HT1080 (cell line): ENCODE measurements around the gene PDE4B. TPM values are rescaled to one million over a fixed set of nuclear protein-coding genes. Genes with fewer than 3 reads are reported as not detected.

ENCODE experiments used
- DNase-seq: peaks from one replicate; pipeline ENCODE4 v3.0.0-alpha.2; 2015; ENCODE audit warnings: low read depth
- total RNA-seq: library from RNA; depleted of rRNA; stranded (reverse); fragments of >200 nt; shearing (Covaris generic); gene quantifications from 2 replicates; pipeline ENCODE4 v1.2.3, GENCODE V29; 2014

PDE4B gene
- total RNA-seq, 1 experiment from 2014 or later: 7.6 TPM

DNA sequence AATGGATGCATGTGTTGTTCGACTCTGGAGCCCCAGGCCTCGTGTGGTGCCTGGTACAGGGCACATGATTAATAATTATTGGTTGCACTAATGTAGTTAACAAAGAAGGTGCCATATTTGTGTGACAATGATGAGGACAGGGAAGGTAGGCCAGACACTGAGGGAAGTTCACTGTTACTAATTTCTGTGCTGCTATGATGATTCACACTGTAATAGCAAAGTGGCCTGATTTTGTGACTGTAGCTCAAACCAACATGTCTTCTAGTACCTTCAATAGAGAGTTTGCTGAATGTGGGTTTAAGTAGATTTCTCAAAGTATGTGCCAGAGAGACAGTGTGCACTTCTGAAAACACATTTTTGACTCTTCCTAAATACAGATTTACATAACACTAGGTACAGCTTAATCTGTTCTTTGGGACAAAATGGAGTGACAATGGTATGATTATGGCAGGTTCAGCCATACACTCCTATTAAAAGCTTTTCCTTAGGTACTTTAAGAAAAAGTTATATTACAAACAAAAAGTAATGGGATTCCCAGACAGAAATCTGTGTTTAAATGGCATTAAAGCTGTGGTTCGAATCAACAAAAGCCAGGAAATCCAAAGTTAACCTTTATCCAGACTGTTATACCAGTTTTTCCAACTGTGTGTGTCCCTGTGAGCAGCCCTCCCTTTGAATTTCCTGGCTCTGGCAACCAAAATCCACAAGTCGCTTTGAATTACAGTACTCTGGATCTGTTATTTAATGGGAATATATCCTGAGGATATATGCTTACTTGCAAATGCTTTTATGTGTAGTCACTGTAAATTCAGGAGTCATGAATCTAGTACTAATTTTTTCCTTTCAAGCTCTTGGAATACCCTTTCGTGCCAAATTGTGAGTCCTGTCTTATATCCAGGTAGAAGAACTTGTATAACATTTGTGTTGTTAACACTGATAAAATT lies 464.2 kb downstream of the PDE4B start:
- no peak for DNase-seq

DNA sequence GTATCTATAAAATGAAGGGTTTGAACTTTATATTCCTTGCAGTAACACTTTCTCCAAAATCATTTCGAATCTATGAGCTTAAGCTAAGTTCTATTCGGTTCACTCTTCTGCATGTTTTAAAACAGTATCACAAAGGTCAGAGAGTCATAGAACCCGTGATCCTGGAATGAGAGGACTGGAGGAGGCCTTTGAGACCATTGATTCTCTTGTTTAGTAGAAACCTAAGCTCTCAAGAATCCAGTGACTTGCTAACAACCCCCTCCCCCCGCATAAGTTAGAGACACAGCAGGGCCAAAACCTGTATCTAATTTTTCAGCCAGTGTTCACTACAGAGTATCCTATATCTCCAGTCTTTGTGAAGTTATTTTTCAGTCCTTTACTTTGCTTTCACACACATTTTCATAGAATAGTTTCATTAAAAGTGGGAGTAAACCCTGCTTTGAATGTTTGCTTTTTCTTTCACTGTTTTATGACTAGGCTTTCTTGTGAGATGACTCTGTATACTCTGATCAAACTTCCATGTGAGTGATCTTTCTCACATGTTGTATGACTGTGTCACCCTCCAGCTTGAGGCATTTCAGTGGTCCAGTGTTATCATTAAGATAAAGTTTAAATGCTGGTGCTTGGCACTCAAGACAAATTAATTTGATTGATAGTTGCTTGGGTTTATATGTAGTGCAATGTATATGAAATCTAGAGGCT lies 465.9 kb downstream of the PDE4B start:
- no peak for DNase-seq

DNA sequence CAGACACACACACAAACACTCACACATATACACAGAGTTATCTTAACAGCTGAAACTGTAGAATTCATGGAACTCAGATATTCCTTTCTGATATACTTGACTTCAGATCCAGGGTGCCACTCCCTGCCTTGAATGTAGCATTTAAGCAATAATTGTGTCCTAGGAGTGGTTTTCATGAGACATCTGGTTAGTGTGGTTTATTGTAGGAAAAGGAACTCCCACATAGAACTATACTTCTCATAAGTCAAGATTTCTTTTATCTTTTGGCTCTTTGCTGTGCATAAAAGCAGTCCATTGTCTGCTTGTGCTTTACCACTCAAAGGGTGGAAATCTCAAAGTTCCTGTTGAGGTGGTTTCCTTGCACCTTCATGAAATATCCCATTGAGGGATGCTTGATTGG lies 468.7 kb downstream of the PDE4B start:
- no peak for DNase-seq

DNA sequence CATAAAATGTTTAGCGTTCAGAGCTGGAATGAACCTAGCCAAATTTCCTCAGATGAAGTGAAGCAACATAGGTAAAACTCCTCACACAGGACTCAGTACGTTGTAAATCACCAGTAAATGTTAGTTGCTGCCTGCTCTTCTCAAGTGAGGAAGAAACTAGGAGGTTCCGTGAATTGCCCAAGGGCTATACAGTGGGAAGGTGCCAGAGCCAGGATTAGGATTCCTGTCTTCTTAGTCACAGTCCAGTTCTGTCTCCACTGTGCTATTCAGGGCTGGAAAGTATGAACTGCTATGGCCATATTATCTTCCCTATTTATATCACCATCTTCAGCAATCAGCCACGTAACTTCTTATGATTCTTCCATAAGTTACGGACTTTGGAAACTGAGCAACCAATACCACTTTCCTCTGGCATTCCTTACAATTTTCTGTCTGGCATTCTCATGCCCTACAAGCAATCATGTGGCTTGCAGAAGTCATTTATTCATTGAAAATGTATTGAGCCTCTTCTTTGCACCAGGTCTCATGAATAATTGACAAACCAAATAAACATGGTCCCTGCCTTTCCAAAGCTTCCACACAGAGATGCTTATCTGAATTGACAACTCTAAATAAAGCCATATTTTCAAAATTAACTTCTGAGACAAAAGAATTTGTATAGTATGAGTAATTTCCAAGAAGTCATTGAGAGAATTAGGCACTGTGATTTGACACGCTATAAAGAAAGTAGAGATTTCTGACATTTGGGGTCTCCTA lies 469.7 kb downstream of the PDE4B start:
- peak; percentile 85 for DNase-seq

DNA sequence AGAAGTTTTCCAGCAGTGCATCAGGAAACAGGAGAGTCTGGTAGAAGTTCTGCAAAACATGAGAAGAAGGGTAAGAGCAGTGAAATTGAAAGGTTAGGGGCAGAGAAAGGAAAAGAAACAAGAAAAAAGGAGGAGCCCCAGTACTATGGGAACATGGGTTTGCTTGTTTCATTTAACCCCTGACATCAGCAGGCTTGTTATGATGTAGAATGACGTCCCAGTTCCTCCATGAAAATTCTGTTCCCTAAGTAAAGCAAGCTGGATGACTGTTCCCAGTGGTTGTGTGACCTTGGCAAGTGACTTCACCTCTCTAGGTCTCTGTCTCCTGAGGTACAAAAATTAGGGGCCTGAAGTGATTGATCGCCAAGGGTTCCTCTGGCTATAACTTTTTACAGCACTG lies 472.6 kb downstream of the PDE4B start:
- DNase-seq: no peak

DNA sequence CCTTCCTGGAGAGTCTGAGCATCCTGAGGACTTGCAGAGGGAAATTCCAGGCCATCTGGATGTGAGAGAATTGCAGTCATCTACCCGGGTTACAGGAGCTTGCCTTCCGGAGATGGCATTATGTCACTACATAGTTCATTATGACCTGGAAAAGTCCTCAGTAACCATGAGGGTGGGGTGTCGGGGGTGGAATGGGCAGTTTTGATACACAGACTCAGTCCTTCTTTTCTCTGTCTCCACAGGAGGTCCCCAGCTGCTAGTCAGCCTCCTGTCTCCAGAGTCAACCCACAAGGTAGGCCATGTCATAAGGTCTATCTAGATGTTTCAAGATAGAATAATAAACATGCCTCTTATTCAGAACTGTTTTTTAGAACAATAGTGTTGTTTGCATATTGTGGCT lies 473.1 kb downstream of the PDE4B start:
- DNase-seq: peak; percentile 13

DNA sequence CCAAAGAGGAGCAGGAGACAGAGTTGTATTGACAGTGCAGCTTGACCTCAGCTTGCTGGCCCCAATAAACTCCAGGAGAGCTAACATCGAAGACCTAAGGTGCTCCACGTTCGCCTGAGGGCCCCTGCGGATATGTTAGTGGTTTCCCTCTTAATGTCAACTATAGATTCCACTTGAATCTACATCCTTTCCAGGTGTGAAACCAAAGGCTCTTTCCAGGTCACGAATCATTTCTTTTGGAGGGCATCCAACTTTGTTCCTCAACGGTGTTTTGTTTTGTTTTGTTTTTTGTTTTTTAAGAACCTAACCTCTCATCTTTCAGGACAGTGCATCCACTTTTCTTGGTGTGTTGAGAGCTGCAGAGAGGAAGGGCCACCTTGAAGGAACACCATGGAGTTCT lies 473.7 kb downstream of the PDE4B start:
- peak; percentile 47 for DNase-seq

DNA sequence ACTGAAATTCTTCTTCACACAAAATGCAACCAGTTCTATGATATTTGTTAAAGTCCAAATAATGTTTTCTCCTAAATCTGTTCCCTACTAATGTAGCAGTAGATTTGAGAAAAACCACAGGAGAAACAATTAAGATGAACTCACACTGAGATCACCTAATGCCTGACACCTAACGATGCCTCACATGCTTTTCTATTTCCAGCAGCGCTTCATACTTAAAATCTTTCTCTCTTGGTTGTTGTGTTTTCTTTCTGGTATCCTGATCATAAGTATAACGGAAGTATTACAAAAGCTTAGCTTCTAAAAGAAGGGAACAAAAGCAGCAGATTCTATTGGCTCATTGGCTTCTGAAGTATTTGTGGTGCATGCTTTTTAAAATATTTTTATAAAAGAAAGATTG lies 474.1 kb downstream of the PDE4B start:
- DNase-seq: peak; percentile 60

DNA sequence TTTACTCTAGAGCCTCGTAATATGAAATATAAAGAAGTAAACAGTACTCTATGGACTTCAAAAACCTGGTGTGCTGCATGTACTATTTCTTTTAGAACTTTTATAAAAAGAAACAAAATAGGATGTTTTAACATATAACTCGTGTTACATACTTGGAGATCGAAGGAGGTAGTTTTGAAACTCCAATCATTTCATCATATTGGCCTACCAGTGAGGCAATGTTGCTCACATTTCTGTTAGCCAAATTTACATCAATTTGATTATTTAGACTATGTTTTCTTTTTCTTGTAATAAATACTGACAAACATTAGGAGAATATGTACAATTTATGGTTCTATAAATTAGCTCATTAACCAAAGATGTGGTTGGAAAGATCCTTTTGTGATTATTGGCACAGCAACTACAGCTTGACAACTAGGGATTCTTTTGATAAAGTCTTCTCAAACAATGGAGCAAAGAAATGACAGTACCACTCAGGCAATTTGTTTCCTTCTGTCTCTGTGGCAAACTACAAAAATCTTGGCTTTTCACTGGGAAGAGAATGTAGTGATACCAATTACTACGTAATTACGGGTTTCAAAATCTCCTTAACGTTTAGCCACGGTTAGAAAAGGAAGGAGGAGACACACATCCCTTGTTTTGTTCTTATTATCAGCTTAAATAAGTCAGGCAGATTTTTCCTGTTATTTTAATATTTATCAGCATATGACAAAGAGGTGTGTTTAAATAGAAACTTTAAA lies 474.7 kb downstream of the PDE4B start:
- no peak for DNase-seq

DNA sequence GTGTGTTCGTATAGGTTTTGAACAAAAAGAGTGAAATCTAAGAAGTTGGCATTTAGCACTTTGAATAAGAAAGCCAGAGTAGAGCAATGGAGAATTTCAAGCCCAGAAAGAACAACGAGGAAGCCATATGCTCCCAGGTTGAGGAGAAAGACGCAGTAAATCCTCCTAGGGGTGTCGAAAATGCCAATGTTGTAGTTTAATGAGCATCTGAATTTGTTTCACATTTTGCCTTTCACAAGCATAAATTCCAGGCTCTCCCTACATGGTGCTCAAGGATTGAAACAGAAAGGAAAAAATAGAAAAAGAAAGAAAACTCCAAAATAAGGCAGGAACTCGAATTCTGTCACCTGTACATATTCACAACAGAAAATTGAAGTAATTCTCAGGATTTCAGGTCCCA lies 476.5 kb downstream of the PDE4B start:
- no peak for DNase-seq

DNA sequence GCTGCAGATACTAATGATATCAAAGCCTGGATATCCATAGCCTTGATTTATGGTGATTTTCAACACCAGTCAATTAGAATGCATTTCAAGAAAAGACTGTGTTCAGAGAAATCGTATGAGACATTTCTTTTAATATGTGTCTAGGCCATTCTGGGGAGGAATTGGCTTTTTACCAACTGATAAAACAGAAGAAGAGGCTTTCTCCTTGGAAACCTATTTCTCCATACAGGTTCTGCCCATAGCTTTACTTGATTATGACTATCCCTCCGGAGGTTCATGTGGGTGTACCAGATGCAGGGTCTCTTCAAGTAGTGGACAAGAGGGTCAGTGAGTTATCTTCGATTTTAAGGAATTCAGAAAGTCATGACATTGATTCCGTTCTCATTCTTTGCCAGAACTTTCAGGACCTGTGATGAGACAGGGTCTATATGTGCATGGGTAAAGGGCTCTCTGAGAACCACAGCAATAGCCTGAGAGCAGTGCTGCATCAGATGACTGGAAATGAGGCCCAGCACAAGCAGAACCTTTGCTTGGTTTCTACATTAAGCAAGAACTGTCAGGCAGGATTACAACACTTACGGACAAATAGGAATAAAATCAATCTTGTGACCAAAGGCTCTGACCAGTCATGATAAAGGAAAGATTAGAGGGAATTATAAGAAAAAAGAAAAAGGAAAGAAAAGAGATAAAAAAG lies 477.6 kb downstream of the PDE4B start:
- no peak for DNase-seq

DNA sequence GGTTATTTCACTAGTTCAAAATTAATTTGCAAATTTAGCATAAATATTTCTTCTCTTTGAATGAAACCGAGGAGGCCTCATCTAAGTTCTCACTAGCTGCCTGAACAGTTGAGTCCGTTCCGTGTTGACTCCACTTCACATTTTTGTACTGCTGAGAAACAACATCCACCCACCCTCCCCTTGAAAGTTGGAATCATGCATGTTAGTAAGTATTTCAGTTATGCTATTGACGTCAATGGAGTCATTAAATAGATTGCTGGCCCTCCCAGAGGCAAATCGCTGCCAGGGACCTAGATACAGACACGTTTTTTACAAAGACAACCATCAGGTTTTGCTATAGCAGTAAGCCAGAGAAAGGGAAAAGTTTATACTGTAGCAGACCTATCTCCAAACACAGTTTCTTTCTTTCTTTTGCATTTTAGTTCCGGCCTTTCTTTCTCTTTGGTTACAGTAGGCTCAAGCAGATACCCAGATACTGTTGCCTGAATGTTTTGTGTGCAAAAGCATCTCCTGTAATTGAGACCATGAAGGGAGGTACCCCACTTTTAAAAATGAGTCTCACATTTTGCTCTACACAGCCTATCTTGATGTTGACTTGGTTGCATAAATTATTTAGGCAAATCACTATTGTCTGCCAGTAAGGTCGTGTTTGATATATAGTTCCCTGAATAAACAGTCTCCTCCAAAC lies 478.7 kb downstream of the PDE4B start:
- DNase-seq: peak; percentile 98

DNA sequence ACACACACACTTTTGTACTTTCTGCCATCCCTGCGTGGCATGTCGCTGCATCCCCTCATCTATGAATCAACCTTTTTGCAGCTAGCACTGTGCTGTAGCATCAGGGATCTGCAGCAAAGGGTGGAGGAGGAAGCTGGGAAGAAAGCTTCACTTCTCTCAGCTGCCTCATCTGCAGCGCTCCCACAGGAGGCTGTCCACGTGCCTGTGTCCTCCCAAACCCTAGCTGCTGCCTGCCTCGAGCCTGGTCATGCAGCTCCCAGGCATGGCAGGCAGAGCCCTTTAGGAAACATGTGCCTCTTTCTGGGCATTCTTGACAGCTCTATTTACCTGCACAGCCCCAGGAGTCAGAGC lies 479.2 kb downstream of the PDE4B start:
- peak; percentile 58 for DNase-seq

DNA sequence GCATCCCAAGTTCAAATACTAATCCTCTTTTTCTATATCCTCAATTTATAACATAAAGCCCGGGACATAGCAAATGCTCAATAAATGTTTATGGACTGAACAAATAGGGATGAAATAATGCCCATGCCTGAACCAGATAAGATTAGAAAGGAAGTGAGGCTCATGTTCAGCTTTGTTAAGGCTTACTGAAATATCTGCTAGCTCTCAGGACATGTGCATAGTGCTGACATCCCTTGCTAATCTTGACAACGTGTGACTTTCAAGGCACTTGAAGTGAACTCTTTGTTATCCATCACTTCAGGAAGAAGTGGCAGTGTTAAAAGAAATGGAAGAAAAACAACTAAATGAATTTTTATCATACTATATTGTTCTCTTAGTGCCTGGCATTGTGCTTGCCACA lies 481.0 kb downstream of the PDE4B start:
- no peak for DNase-seq

DNA sequence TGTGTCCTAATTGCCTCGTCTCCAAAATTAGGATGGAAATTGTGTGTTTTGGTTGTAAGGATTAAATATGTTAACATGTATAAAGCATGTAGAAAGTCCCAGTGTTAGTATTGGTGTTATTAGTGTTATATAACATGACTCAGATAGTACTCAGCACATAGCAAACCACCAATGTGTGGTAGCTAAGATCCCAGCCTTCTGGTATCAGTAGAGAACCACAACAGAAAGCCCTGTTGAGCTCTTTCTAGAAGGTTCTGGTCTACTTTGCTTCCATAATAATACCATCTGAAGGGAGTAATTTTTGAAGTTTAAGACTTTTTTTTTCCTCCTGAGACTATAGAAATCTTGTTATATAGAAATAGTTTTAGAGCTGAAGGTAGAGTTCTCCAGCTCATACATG lies 481.9 kb downstream of the PDE4B start:
- peak; percentile 61 for DNase-seq

DNA sequence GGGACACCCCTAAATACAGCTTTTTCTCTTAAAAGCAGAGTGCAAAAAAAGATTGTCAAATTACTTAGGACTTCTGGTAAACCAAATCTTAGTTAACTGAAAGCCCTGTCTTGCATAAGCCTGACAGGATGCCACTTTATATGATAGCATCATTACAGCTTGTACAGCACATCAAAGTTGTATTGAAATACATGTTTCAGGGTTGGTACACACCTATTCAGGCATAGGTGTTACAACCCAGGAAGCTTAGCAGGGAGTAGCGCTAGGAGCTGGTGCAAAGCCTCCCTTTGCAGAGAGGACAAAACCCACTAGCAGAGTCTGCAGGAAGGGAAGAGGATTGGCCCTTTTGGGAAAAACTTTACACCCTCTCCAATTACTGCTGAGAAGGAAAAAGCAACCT lies 482.4 kb downstream of the PDE4B start:
- no peak for DNase-seq

DNA sequence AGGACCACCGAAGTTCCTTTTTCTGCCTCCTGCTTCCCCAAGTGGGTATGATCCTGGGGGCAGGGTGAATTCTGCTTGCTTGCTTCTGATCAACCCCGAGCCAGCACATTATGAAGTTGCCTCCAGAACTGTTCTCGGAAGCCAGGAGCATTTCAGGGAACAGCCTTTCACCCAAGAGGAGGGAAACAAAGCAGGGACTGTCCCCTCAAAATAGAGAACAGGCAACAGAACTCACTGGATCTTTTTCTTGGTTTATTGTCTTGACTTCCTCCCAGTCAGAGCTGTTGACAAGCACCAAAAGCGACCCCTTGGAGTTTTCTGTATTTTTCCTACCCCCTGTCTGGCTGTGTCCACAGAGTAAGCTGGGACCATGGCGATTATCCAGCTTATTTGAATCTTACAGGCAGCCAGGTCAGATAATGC lies 482.9 kb downstream of the PDE4B start:
- no peak for DNase-seq

DNA sequence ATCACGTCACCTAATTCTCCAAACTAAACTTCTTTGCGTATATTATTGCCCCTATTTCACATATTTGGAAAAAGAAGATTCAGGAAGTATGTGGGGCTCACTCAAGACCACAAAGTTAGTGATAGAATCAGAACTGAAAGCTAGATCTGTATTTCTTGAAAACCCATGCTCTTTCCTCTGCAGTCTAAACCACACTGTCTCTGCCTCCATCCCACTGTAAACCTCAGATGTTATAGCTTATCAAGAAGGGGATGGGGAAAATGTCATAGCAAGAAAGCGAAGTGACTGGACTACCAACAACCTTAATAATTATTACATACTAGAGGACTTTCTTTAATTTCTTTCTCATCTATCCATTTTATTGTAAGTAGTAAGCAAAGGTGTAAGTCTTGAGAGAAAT lies 483.5 kb downstream of the PDE4B start:
- DNase-seq: no peak

DNA sequence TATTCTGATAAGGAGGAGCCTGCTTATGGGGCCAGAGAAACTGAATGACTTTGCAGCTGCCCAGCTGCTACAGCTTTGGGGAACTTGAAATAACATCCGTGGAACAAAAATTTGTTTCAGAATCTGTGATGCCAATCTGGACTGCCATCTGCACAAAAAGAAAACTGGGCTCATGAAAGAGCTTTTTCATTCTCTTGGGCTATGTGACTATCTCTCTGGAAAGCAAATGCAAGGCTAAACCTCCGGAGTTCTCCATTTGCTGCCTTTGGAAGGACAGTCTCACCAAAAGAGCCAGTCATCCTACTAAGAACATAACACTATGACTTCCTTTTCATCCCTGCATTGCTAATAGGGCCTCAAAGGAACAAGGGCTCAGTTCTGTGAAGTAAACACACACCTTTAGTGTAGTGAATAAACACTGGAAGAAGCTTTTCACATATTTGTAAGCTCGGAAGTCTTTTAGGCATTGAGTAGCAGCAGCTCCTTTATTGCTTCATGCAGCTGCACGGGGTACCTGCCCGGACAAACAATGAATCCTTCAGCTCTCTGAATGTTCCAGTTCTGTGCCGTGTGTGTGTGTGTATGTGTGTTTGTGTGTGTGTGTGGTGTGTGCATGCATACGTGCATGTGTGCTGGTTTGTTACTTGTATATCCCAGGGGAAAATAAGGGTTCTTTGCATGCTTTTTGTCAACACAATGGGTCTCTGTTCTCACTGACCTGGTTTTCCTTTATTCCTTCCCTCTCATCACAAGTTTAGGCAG lies 485.7 kb downstream of the PDE4B start:
- DNase-seq: no peak
